K562 (cell line): ENCODE measurements around the gene KCTD18. TPM values are rescaled to one million over a fixed set of nuclear protein-coding genes. Genes with fewer than 3 reads are reported as not detected.

Source experiments
- ATAC-seq: fragments of 200-7000 bp; cut with Tn5 transposase; 3 replicates; pipeline ENCODE4 v1.9.1; 2020; ENCODE audit warnings: moderate library complexity
- BruUV-seq: library from RNA; stranded (reverse); fragments of 400-500 nt; replicated peaks from 2 replicates; lab custom pipeline; 2021; lab: Mats Ljungman, UMichigan
- CTCF ChIA-PET: fragments of 300-600 bp; formaldehyde crosslinking; extraction: SDS; loops from one replicate; lab custom pipeline; 2021; ENCODE audit warnings: low intra/inter-chr PET ratio; lab: Yijun Ruan, JAX
- POLR2A ChIA-PET: fragments of 300-600, 350-650 bp; sonication (Branson Sonifier 250); formaldehyde crosslinking; extraction: SDS; loops from one replicate; lab custom pipeline; 2021; ENCODE audit warnings: antibody characterized with exemption, inconsistent platforms; lab: Yijun Ruan, JAX
- DNase-seq, 4 experiments: peaks; one replicate each; pipeline versions ENCODE4 v3.0.0 to v3.0.0-alpha.2; 2011 to 2018; ENCODE audit warnings: low spot score in 3 of 4, mixed read lengths in 3 of 4; ENCODE audit errors: extremely low read depth in 1 of 4
- FAIRE-seq: peaks from 2 replicates; lab custom pipeline; 2011; peaks lifted over from hg19 to GRCh38; lab: Jason Lieb, UNC
- H2AFZ ChIP-seq: 2 replicates; pipeline ENCODE4 v1.6.0; 2011; ENCODE audit warnings: low read depth, low read length, control low read depth, inconsistent platforms
- H3K27ac ChIP-seq: fragments of 200-600 bp; 3 replicates; pipeline ENCODE4 v1.8.0; 2011; ENCODE audit warnings: low read depth, mild to moderate bottlenecking, control low read depth, inconsistent platforms, low read length, moderate library complexity, mixed read lengths; ENCODE audit errors: extremely low read depth
- H3K27me3 ChIP-seq, 2 experiments: fragments of 300-600 bp in 1 of 2; 2 replicates in 1 of 2; 3 replicates in 1 of 2; pipeline versions ENCODE4 v1.6.0 to v1.8.0; 2011; ENCODE audit warnings: inconsistent platforms in 2 of 2, low read length in 2 of 2, mild to moderate bottlenecking in 1 of 2, mixed read lengths in 1 of 2, moderate library complexity in 1 of 2; ENCODE audit not compliant: control insufficient read depth in 2 of 2, insufficient read depth in 2 of 2
- H3K36me3 ChIP-seq: fragments of 300-600 bp; 3 replicates; pipeline ENCODE4 v1.8.0; 2011; ENCODE audit warnings: mild to moderate bottlenecking, low read length, inconsistent platforms; ENCODE audit not compliant: control insufficient read depth, insufficient read depth
- H3K4me1 ChIP-seq, 2 experiments: fragments of 200-600 bp in 1 of 2; replicated peaks in 1 of 2; 2 replicates in 1 of 2; 3 replicates in 1 of 2; pipeline versions ENCODE4 v1.5.1 to v1.8.0; 2011; ENCODE audit warnings: inconsistent platforms in 2 of 2, low read length in 2 of 2, mild to moderate bottlenecking in 1 of 2, mixed read lengths in 1 of 2, moderate library complexity in 1 of 2; ENCODE audit not compliant: control insufficient read depth in 2 of 2, insufficient read depth in 2 of 2
- H3K4me2 ChIP-seq: 2 replicates; pipeline ENCODE4 v1.6.1; 2011; ENCODE audit warnings: low read length, control low read depth, inconsistent platforms, mixed read lengths; ENCODE audit not compliant: insufficient read depth
- H3K4me3 ChIP-seq: fragments of 200-600 bp; sonication (generic), shearing (Covaris generic); 2 replicates; pipeline ENCODE4 v1.5.1; 2016; ENCODE audit warnings: control low read depth, inconsistent platforms
- H3K79me2 ChIP-seq: fragments of 200-600 bp; 3 replicates; pipeline ENCODE4 v1.8.0; 2011; ENCODE audit warnings: low read length, inconsistent platforms; ENCODE audit not compliant: control insufficient read depth, insufficient read depth
- H3K9ac ChIP-seq, 2 experiments: 2 replicates each; pipeline versions ENCODE4 v1.6.0 to v1.6.1; 2011; ENCODE audit warnings: low read depth in 2 of 2, low read length in 2 of 2, control low read depth in 1 of 2, inconsistent platforms in 1 of 2, mild to moderate bottlenecking in 1 of 2, mixed read lengths in 1 of 2; ENCODE audit not compliant: insufficient read depth in 1 of 2
- H3K9me1 ChIP-seq: one replicate; pipeline ENCODE4 v1.6.0; 2011; ENCODE audit warnings: inconsistent platforms, mild to moderate bottlenecking, low read length, moderate library complexity; ENCODE audit not compliant: control insufficient read depth, insufficient read depth
- H3K9me3 ChIP-seq: replicated peaks from 2 replicates; pipeline ENCODE4 v1.5.1; 2011; ENCODE audit warnings: low read depth, low read length, inconsistent platforms; ENCODE audit not compliant: control insufficient read depth, insufficient read depth
- H4K20me1 ChIP-seq: replicated peaks from 2 replicates; pipeline ENCODE4 v1.6.1; 2011; ENCODE audit warnings: low read length, inconsistent platforms, mixed read lengths; ENCODE audit not compliant: control insufficient read depth, insufficient read depth
- HDAC2 ChIP-seq: fragments of 450-650 bp; IDR thresholded peaks from 2 replicates; pipeline ENCODE4 v1.6.1; 2016; ENCODE audit warnings: mild to moderate bottlenecking
- HLTF ChIP-seq: fragments of 450-650 bp; IDR thresholded peaks from 2 replicates; pipeline ENCODE4 v1.6.1; 2016
- HOMEZ ChIP-seq: fragments of 250-450 bp; sonication (Bioruptor Pico); IDR thresholded peaks from 2 replicates; pipeline ENCODE4 v1.4.0; 2020; ENCODE audit warnings: mild to moderate bottlenecking, moderate library complexity
- KLF6 ChIP-seq: fragments of 250-450 bp; sonication (Bioruptor Pico); IDR thresholded peaks from 2 replicates; pipeline ENCODE4 v1.4.0; 2020; ENCODE audit warnings: mild to moderate bottlenecking, moderate library complexity, borderline replicate concordance
- MXI1 ChIP-seq: IDR thresholded peaks from 2 replicates; pipeline ENCODE4 v1.6.1; 2011; ENCODE audit warnings: low read depth, mild to moderate bottlenecking, improper control_type of control experiment, low read length
- SMARCC2 ChIP-seq: fragments of 450-650 bp; IDR thresholded peaks from 2 replicates; pipeline ENCODE4 v1.6.1; 2017; ENCODE audit warnings: antibody characterized with exemption, moderate library complexity, mild to moderate bottlenecking, low read depth
- ZBTB2 ChIP-seq: fragments of 450-650 bp; IDR thresholded peaks from 2 replicates; pipeline ENCODE4 v1.6.1; 2016; ENCODE audit warnings: antibody characterized with exemption
- ZFP1 ChIP-seq: fragments of 450-650 bp; formaldehyde crosslinking; IDR thresholded peaks from 2 replicates; pipeline ENCODE4 v1.4.0; 2020; ENCODE audit warnings: mild to moderate bottlenecking, mixed read lengths
- ZNF584 ChIP-seq: fragments of 200-800 bp; sonication (Bioruptor generic); IDR thresholded peaks from 2 replicates; pipeline ENCODE4 v1.6.1; 2016; ENCODE audit warnings: low read depth, mild to moderate bottlenecking, missing genetic modification characterization, missing compliant biosample characterization
- ZNF75A ChIP-seq: fragments of 450-650 bp; formaldehyde crosslinking; IDR thresholded peaks from 2 replicates; pipeline ENCODE4 v1.4.0; 2020; ENCODE audit warnings: mild to moderate bottlenecking
- in situ Hi-C: fragments of 300-500 bp; cut with MboI; formaldehyde crosslinking; loops from 4 replicates; pipeline ENCODE4 v1.15.0; 2018; ENCODE audit warnings: inconsistent platforms, mixed read lengths
- intact Hi-C: fragments of 100-400 bp; cut with micrococcal nuclease; formaldehyde crosslinking; loops from 2 replicates; pipeline ENCODE4 v1.14.2; 2022
- polyA plus RNA-seq, 8 experiments: library from polyadenylated mRNA; depleted of rRNA in 4 of 8; stranded (reverse) in 5 of 8; unstranded in 3 of 8; fragments of >200 nt; fragmentation: Nextera tagmentation in 2 of 8; fragmentation: Illumina TruSeq in 1 of 8; extraction: Ambion mirVana in 2 of 8; extraction: Trizol in 1 of 8; gene quantifications; 2 replicates each; pipeline versions ENCODE4 v1.2.1 to v1.2.3, GENCODE V29; 2011 to 2014; ENCODE audit warnings: inconsistent platforms in 1 of 8, missing spikeins in 1 of 8
- total RNA-seq, 7 experiments: library from RNA; depleted of rRNA in 6 of 7; stranded (reverse); fragments of >200 nt in 6 of 7; fragmentation: Illumina TruSeq in 2 of 7; extraction: Trizol in 2 of 7; gene quantifications; 2 replicates each; pipeline versions ENCODE4 v1.2.1 to v1.2.3, GENCODE V29; 2011 to 2021; ENCODE audit warnings: low replicate concordance in 1 of 7

KCTD18 gene
- total and polyA plus RNA-seq, 9 of the 15 experiments (the other 6 are each of a cell fraction or from before 2014, with no cell fraction given) = 0.39 to 5.4 (median 3.8) TPM

- no peak overlapping the region for H2AFZ ChIP-seq
- intact Hi-C loops = no loop called here
- TF ChIP-seq ZFP1 = no peak
- no peak for TF ChIP-seq KLF6 (CRISPR knock-in tag)
- TF ChIP-seq ZNF584 = no peak
- no peak for TF ChIP-seq ZNF75A (CRISPR knock-in tag)
- no peak for TF ChIP-seq MXI1
- TF ChIP-seq HOMEZ (CRISPR knock-in tag) = no peak
- no peak for TF ChIP-seq ZBTB2
- TF ChIP-seq HLTF = no peak
- TF ChIP-seq HDAC2 = no peak
- TF ChIP-seq SMARCC2 = no peak
- FAIRE-seq (no peak), DNase-seq (no peak), ATAC-seq (no peak)
- peaks cover 42% of the 10 kb centered on the region; the same call in 2 of the 3 replicates for H3K36me3 ChIP-seq
- H3K4me3 ChIP-seq = no peak overlapping the region
- no peak overlapping the region for H3K4me2 ChIP-seq
- no TSS peak for BruUV-seq
- H3K9me3 ChIP-seq = no peaks in the 10 kb centered on the region
- POLR2A ChIA-PET = interaction anchor here (1.6 kb wide), 1 partner anchor 9 kb away, joined by 5 read pairs; the partner anchor contains the start of gene SGO2
- H3K9me1 ChIP-seq = no peaks in the 10 kb centered on the region
- no peak overlapping the region for H3K27ac ChIP-seq
- no peaks in the 10 kb centered on the region; a peak in 1 of 5 replicates for H3K4me1 ChIP-seq
- H3K27me3 ChIP-seq = no peaks in the 10 kb centered on the region
- peaks cover 19% of the 10 kb centered on the region; the same call in 2 of the 3 replicates for H3K79me2 ChIP-seq
- in situ Hi-C loops = no loop called here
- H3K9ac ChIP-seq = no peak overlapping the region
- CTCF ChIA-PET = no interaction called here
- H4K20me1 ChIP-seq = no peaks in the 10 kb centered on the region
Observed at GRCh38 chr2:200534572-200534971, 24.7 kb upstream of the KCTD18 start.
